HFFc6 (cell line): ENCODE data around the gene ZNRF3. TPM values are rescaled to one million over a fixed set of nuclear protein-coding genes. Genes with fewer than 3 reads are reported as not detected.

Experiments
- DNase-seq: peaks from one replicate; pipeline ENCODE4 v3.0.0-alpha.2; 2018
- H3K27ac Mint-ChIP-seq: 2 replicates; pipeline ENCODE4 v1.8.0; 2020; ENCODE audit warnings: mild to moderate bottlenecking, mixed read lengths
- H3K27me3 Mint-ChIP-seq: 2 replicates; pipeline ENCODE4 v1.8.0; 2021; ENCODE audit warnings: mild to moderate bottlenecking, moderate library complexity, mixed read lengths; ENCODE audit not compliant: insufficient read depth
- H3K36me3 Mint-ChIP-seq: 2 replicates; pipeline ENCODE4 v1.8.0; 2021; ENCODE audit warnings: low read depth, mixed read lengths
- H3K4me1 Mint-ChIP-seq: 2 replicates; pipeline ENCODE4 v1.8.0; 2020; ENCODE audit warnings: low read depth, mixed read lengths
- H3K4me3 Mint-ChIP-seq: 2 replicates; pipeline ENCODE4 v1.8.0; 2020; ENCODE audit warnings: mild to moderate bottlenecking, moderate library complexity, mixed read lengths
- H3K9me3 Mint-ChIP-seq: 2 replicates; pipeline ENCODE4 v1.8.0; 2020; ENCODE audit warnings: mild to moderate bottlenecking, mixed read lengths
- total RNA-seq, 6 experiments: library from RNA; stranded (reverse); fragmentation: NEBNext Ultra II Directional; extraction: Animal tissue kit (Norgen Biotek cat#: 25700); gene quantifications; 2 replicates in 1 of 6; 3 replicates in 5 of 6; pipeline ENCODE4 v1.2.3, GENCODE V29; 2021
- TF ChIP-seq, protein P1 (sequence below): fragments of 200-600 bp; sonication (generic); IDR thresholded peaks from 2 replicates; pipeline ENCODE4 v1.5.0; 2021; ENCODE audit warnings: antibody characterized with exemption, mild to moderate bottlenecking

ZNRF3 gene
- total RNA-seq, 6 experiments from 2014 or later, result 3.3 to 4.7 (median 3.6) TPM

DNA sequence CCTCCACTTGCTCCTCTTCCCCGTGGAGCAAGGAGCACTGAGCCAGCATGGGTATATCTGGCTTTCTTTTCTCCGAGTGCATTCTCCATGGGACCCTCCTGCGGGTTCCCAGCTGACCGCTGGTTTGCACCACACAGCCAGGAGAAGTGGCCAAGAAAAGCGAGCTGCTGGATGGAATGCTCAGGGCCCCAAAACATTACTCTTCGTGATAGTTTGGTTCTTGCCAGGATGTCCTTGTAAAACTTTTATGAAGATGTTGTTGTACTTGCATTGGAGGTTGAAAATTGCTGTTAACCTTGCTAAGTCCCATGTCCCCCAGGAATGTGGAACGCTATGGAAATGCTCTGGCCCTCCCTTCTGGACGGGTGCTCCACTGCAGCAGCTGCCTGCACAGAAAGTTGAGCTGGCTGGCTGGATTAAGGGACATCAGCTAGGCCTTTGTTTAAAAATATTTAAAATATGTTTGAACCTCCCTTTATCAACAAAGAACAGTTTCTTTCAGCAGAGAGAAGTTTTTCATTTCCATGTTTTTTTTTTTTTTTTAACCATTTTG, 68.7 kb downstream of the ZNRF3 start:
- no peak overlapping the region for H3K4me3 Mint-ChIP-seq
- TF ChIP-seq, protein P1, sequence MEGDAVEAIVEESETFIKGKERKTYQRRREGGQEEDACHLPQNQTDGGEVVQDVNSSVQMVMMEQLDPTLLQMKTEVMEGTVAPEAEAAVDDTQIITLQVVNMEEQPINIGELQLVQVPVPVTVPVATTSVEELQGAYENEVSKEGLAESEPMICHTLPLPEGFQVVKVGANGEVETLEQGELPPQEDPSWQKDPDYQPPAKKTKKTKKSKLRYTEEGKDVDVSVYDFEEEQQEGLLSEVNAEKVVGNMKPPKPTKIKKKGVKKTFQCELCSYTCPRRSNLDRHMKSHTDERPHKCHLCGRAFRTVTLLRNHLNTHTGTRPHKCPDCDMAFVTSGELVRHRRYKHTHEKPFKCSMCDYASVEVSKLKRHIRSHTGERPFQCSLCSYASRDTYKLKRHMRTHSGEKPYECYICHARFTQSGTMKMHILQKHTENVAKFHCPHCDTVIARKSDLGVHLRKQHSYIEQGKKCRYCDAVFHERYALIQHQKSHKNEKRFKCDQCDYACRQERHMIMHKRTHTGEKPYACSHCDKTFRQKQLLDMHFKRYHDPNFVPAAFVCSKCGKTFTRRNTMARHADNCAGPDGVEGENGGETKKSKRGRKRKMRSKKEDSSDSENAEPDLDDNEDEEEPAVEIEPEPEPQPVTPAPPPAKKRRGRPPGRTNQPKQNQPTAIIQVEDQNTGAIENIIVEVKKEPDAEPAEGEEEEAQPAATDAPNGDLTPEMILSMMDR, result no peak; the same call in 1 of the 2 replicates
- peaks cover 6% of the 10 kb centered on the region; the same call in 1 of the 2 replicates for H3K36me3 Mint-ChIP-seq
- peaks cover 2% of the 10 kb centered on the region; the same call in 1 of the 2 replicates for H3K27me3 Mint-ChIP-seq
- no peak overlapping the region for H3K27ac Mint-ChIP-seq
- H3K4me1 Mint-ChIP-seq, result peaks cover 50% of the 10 kb centered on the region
- peak; percentile 24 for DNase-seq
- peaks cover 8% of the 10 kb centered on the region for H3K9me3 Mint-ChIP-seq

DNA sequence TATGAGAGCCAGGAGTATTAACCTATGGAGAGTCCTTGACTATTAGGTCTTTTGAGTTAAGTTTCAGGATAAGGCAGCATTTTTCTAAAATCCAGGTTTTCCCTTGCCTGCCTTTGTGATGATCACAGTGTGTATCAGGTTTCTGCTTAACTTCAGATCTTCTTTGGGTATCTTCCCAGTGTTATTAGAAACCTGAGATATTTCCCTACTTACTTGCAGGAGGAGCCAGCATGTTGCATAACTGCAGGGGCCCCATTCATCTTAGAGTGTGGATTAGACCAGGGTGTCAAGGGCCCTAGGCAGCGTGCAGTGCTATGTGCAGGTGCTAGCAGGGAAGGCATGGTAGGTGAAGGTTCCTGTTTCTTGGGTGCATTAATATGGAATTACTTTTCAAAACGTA, 69.5 kb downstream of the ZNRF3 start:
- Mint-ChIP-seq H3K9me3 (0 out of 2 replicates have a peak, but pooled peaks cover 4% of the 10 kb centered on the region), H3K4me1 (peaks cover 50% of the 10 kb centered on the region), H3K27me3 (peaks cover 2% of the 10 kb centered on the region), H3K27ac (peak overlapping the region; percentile 39), H3K36me3 (no peaks in the 10 kb centered on the region), H3K4me3 (no peak overlapping the region)
- no peak for DNase-seq
- TF ChIP-seq, protein P1, result no peak

DNA sequence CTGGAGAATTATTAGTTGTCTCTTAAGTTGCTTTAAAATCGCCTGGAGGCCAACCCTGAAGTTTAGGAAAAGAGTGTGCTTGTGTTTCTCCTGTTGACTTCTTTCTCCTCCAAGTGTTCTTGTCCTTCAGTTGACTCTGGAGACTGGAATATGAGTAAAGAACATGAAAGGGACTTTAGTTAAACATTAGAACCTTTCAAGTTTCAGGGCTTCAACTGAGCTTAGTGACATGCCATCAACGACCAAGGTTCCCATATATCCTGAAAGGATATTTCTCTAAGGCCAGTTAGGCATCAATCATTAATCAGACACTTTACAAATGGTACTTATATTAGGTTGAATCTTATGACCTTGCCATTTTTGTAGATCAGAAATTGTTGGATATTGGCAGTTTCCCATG, 70.0 kb downstream of the ZNRF3 start:
- TF ChIP-seq, protein P1, result no peak

DNA sequence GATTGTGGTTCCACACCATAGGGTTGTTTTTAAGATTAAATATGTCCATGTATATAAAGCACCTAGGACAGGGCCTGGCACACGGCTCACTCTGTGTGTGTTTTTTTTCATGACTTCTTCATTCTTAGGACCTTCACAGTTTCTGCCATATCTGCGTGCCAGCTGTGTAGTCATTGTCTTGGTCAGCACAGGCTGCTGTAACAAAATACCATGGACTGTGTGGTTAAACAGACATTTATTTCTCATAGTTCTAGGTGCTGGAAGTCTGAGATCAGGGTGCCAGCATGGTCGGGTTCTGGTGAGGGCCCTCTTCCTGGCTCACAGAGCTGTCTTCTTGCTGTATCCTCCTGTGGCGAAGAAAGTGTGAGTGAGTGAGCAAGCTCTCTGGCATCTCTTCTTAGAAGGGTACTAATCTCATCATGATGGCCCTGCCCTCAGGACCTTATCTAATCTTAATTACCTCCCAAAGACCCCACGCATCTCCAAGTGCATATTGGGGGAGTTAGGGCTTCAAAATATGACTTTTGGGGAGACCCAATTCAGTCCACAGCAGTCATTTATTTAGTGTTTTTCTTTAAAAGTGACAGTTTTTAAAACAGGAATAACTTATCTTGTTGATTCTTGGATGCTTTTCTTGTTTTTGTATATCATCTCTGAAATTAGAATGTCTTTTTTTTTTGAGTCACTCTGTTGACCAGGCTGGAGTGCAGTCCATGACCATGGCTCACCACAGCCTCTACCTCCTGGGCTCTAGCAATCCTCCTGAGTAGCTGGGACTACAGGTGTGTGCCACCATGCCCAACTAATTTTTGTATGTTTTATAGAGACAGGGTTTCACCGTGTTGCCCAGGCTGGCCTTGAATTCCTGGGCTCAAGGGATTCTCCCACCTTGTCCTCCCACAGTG, 70.9 kb downstream of the ZNRF3 start:
- Mint-ChIP-seq H3K4me3 (no peak overlapping the region), H3K27ac (no peak overlapping the region), H3K4me1 (peaks cover 59% of the 10 kb centered on the region), H3K9me3 (no peaks in the 10 kb centered on the region), H3K36me3 (no peaks in the 10 kb centered on the region), H3K27me3 (peaks cover 2% of the 10 kb centered on the region)
- TF ChIP-seq, protein P1, result no peak
- no peak for DNase-seq

More for the DNA sequence above, 70.0 kb downstream of the ZNRF3 start:
- peaks cover 2% of the 10 kb centered on the region for H3K27me3 Mint-ChIP-seq
- DNase-seq, result no peak
- H3K36me3 Mint-ChIP-seq, result no peaks in the 10 kb centered on the region
- H3K4me3 Mint-ChIP-seq, result no peak overlapping the region
- H3K9me3 Mint-ChIP-seq, result 0 out of 2 replicates have a peak, but pooled peaks cover 2% of the 10 kb centered on the region
- no peak overlapping the region for H3K27ac Mint-ChIP-seq
- peaks cover 53% of the 10 kb centered on the region for H3K4me1 Mint-ChIP-seq

GRCh38 chr22:28955817-28956216, 72.4 kb downstream of the ZNRF3 start:
- H3K36me3 Mint-ChIP-seq, result no peaks in the 10 kb centered on the region
- no peak overlapping the region for H3K4me3 Mint-ChIP-seq
- H3K27me3 Mint-ChIP-seq, result peaks cover 3% of the 10 kb centered on the region
- H3K9me3 Mint-ChIP-seq, result no peaks in the 10 kb centered on the region
- H3K27ac Mint-ChIP-seq, result no peak overlapping the region
- TF ChIP-seq, protein P1, result no peak
- peaks cover 45% of the 10 kb centered on the region for H3K4me1 Mint-ChIP-seq
- DNase-seq, result no peak
